Kidney epithelial cell (primary cell): ENCODE data around the gene MAN1A1. TPM values are rescaled to one million over a fixed set of nuclear protein-coding genes. Genes with fewer than 3 reads are reported as not detected.

Experiments
- DNase-seq: peaks from one replicate; pipeline ENCODE4 v3.0.0-alpha.2; 2010; ENCODE audit warnings: low read depth
- H3K27me3 ChIP-seq: 2 replicates; pipeline ENCODE4 v1.6.0; 2011; ENCODE audit warnings: low read length; ENCODE audit not compliant: control insufficient read depth, insufficient read depth
- H3K36me3 ChIP-seq: 2 replicates; pipeline ENCODE4 v1.5.1; 2011; ENCODE audit warnings: low read length; ENCODE audit not compliant: control insufficient read depth, insufficient read depth
- H3K4me3 ChIP-seq: 2 replicates; pipeline ENCODE4 v1.5.1; 2011; ENCODE audit warnings: low read depth, mild to moderate bottlenecking, control low read depth, low read length
- total RNA-seq: library from RNA; depleted of rRNA; stranded (reverse); fragments of >200 nt; gene quantifications from 2 replicates; pipeline ENCODE4 v1.2.3, GENCODE V29; 2015
- TF ChIP-seq, protein P1 (sequence below): IDR thresholded peaks from 2 replicates; pipeline ENCODE4 v1.5.1; 2011; ENCODE audit warnings: mild to moderate bottlenecking, moderate library complexity, low read length, control low read depth, inconsistent platforms; ENCODE audit not compliant: insufficient read depth, poor library complexity, severe bottlenecking

The MAN1A1 gene
- total RNA-seq, 1 donor from 2014 or later: 15.0 TPM

DNA sequence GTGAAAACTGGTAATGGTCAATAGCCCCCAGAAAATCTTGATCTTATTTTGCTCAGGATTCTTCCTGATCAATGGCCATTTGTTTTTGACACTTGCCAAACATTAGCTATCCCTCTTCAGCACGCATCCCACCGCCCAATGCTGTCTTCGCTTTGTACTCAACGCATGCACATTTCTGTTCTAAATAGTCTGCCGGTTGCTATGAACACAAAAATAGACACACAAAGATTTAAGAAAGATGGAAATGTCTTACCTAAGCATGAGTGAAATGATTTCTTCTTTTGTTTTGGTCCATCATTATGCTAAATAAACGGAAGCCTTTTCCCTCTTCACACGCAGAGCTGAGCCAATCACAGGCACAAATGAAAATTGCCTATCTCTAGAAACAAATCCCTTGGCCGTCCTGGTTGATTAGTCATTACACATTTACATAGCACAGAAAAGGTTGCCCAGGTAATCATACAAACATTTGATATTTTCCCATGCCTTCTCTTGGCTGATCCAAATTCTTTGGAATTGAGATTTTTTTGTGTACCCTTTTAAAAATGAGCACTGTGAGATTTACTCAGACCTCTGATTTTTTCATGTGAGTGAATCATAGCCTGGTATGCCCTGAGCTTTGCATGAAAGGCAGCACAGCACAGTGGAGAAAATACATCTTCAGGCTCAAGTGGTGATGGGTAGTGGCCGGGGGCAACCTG, 200.6 kb downstream of the MAN1A1 start:
- TF ChIP-seq, protein P1, sequence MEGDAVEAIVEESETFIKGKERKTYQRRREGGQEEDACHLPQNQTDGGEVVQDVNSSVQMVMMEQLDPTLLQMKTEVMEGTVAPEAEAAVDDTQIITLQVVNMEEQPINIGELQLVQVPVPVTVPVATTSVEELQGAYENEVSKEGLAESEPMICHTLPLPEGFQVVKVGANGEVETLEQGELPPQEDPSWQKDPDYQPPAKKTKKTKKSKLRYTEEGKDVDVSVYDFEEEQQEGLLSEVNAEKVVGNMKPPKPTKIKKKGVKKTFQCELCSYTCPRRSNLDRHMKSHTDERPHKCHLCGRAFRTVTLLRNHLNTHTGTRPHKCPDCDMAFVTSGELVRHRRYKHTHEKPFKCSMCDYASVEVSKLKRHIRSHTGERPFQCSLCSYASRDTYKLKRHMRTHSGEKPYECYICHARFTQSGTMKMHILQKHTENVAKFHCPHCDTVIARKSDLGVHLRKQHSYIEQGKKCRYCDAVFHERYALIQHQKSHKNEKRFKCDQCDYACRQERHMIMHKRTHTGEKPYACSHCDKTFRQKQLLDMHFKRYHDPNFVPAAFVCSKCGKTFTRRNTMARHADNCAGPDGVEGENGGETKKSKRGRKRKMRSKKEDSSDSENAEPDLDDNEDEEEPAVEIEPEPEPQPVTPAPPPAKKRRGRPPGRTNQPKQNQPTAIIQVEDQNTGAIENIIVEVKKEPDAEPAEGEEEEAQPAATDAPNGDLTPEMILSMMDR: no peak
- no peaks in the 10 kb centered on the region for H3K36me3 ChIP-seq
- no peak for DNase-seq
- H3K27me3 ChIP-seq: no peaks in the 10 kb centered on the region
- no peak overlapping the region for H3K4me3 ChIP-seq

DNA sequence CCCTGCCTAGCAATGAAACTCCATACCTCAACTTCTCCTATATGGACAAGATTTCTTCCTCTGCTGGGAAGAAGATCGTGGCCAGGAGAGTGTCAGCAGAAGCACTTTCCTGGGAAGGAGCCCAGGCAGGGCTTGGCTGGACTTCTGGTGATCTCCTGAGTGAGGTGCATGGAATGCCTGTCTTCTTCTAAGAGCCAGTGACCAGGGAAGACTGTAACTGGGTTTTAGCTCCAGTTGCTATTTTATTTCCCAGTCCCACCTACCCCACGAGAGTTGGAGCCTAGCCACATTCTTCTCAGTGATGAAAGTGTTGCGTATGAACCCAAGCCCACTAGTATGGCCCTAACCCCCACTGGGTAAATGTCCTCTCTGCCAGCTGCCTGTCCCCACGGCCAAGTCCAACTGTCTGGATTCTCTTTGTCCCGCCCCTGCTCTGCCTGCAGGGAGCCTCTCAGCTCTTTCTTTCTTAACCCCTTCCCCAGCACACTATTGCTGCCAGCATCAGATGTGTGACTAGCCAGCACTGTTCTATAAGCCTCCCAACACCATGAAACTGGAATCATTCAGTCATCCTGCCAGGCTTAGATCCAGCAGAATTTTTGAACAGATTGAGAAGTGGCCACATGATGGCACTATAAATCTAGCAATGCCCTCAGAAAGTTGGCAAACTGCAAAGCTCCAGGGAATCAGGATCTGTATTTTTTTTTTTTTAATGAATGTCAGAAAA, 201.3 kb downstream of the MAN1A1 start:
- TF ChIP-seq, protein P1: peak; percentile 43
- Histone ChIP-seq H3K36me3 (no peaks in the 10 kb centered on the region), H3K27me3 (no peaks in the 10 kb centered on the region), H3K4me3 (no peak overlapping the region)
- peak; percentile 43 for DNase-seq

DNA sequence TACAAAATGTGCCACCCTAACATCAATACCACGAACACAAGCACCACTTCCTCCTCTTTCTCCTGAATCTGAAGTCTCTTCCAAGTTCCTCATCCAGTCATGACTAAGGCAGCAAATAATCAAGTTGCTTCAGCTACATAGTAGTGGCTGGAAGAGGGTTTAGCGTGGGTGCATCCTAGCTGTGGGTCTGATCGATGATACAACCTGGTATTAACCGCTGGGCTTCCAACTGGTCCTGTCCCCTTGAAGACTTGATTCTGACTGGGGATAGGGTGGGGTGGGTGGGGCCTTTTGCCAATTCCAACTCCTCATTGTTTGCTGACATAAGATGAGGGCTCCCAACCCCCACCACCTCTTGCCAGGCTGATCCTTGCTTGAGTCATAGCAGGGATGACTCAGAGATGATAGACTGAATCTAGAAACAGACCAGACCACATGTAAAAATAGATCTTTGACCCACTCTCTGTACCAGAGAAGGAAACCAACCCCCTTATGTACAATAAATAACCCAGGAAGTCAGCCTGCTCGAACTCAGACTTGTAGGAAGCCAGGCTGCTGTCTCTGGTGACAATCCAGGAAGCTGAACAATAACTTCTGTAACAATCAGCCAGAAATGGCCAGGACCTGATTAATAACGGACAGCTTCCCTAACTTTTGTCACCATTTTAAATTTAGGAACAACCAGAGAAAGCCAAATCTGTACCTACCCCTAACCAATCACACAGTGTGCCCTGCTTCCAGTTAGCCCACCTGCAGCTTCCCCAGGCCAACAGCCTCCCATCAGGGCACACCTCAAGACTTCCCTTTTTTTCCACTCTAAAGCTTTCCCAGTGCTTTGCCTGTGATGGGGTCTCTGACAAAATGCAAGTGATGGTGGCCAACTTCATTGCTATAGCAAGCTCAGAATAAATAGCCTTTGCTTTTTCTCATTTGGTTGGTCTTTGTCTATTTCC, 202.2 kb downstream of the MAN1A1 start:
- Histone ChIP-seq H3K36me3 (no peaks in the 10 kb centered on the region), H3K4me3 (no peak overlapping the region), H3K27me3 (no peaks in the 10 kb centered on the region)
- DNase-seq: peak; percentile 95
- TF ChIP-seq, protein P1: no peak

DNA sequence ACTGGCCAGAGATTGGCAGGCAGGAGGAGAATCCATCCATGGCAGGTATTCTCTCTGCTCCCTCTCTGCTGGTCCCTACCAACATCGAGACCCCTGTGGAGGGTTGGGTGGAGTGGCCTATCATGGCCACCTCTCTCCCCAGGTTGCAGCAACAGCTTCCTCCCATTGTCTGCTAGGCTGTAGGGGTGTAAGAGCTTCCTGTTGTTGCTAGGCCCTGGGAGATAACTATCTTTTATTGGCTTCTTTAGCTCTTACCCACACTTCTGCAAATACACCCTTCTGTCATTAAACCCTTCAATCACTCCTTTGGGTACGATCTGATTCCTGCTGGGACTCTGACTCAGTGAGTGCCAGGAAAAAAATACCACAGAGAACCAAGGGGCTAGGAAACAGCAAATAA, 204.4 kb downstream of the MAN1A1 start:
- Histone ChIP-seq H3K27me3 (no peaks in the 10 kb centered on the region), H3K4me3 (no peak overlapping the region), H3K36me3 (no peaks in the 10 kb centered on the region)
- DNase-seq: no peak
- TF ChIP-seq, protein P1: no peak

DNA sequence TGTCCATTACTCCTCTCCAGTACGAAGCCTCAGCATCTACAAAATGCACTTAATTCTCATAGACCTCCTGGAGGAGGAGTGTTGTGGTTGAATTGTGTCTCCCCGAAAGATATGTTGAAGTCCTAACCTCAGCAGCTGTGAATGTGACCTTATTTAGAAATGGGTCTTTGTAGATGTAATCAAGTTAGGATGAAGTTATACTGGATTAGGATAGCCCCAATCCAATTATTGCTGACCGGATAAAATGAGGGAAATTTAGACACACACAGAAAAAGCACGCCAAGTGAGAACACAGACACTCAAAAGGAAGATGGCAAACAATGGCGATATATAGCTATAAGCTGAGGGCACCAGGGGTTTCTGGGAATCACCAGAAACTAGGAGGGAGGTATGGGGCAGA, 206.9 kb downstream of the MAN1A1 start:
- no peaks in the 10 kb centered on the region for H3K27me3 ChIP-seq
- TF ChIP-seq, protein P1: no peak
- DNase-seq: no peak

More for the DNA sequence above, 206.9 kb downstream of the MAN1A1 start:
- Histone ChIP-seq H3K36me3 (no peaks in the 10 kb centered on the region), H3K4me3 (no peak overlapping the region)
